HUDEP-2 (cell line): ENCODE measurements around the gene CLDN2.

ENCODE experiments used
- DNase-seq, 76 experiments: peaks; one replicate each; lab custom pipeline; 2025; ENCODE audit not compliant: unreplicated experiment in 76 of 76; lab: John Stamatoyannopoulos, UW

Gene CLDN2

GRCh38 chrX:106917830-106918500, 2.2 kb upstream of the CLDN2 start:
- peak in 20 of 76 experiments; percentile 0 to 50 (median 8) for DNase-seq

DNA sequence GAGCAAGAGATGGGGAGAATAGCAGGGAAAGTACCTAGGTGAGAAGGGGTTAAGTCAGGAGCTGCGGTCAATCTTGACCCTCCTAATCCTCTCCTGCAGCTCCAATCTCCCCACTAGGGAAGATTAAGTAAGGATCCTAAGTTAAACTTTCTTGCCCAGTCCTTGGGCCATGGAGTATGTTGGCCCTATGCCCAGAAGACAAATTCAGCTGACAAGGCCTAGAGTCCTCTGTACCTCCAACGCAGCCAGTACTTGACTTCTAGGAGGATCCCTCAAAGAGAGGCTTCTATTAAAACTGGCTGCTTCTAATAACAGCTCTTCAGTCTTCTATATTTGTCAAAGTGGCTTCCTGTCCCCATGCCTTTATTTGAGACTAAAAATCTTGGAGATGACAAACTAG, 1.4 kb downstream of the CLDN2 start:
- DNase-seq = no peak

GRCh38 chrX:106927023-106927422, 6.8 kb downstream of the CLDN2 start:
- no peak for DNase-seq

DNA sequence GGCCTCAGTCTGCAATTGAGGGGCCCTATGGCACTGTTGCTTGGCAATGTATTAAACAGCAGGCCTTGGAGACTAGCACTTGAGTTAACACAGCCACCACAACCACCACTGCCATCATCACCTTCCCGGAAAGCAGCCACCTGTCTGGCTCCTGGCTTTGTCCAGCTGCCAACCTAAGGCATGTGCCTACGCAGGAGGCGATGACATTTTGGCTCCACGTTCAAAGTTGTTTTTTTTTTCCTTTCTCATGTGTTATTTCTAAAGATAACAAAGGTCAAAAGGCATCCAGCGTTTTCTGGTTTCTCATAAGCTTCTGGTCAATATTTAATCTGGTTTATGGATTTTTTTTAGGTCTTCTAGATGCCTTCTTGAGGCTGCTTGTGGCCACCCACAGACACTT, 7.5 kb downstream of the CLDN2 start:
- no peak for DNase-seq

DNA sequence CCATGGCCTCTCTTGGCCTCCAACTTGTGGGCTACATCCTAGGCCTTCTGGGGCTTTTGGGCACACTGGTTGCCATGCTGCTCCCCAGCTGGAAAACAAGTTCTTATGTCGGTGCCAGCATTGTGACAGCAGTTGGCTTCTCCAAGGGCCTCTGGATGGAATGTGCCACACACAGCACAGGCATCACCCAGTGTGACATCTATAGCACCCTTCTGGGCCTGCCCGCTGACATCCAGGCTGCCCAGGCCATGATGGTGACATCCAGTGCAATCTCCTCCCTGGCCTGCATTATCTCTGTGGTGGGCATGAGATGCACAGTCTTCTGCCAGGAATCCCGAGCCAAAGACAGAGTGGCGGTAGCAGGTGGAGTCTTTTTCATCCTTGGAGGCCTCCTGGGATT, 8.0 kb downstream of the CLDN2 start:
- DNase-seq = no peak

- DNase-seq = no peak
Measured at GRCh38 chrX:106931831-106932491, 11.8 kb downstream of the CLDN2 start.

DNA sequence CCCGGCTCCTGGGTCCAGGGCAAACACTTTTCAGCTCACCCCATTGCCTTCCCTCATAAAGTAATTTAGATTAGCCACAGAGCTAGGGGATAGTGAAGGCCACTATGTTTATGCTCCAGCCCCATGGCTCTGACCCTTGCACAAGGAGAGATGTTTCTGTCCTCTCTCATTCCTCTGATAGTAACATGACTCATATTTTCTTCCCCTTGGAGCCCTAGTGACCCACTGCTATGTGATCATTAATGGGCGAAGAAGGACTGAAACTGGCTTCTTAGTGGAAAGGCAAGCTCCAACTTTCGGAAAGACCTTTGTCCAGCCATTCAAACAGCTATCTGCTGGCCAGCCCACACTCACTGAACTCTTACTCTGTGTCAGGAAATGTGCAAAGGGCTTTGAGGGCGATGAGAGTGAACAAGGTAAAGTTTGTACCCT, 12.3 kb downstream of the CLDN2 start:
- no peak for DNase-seq

DNA sequence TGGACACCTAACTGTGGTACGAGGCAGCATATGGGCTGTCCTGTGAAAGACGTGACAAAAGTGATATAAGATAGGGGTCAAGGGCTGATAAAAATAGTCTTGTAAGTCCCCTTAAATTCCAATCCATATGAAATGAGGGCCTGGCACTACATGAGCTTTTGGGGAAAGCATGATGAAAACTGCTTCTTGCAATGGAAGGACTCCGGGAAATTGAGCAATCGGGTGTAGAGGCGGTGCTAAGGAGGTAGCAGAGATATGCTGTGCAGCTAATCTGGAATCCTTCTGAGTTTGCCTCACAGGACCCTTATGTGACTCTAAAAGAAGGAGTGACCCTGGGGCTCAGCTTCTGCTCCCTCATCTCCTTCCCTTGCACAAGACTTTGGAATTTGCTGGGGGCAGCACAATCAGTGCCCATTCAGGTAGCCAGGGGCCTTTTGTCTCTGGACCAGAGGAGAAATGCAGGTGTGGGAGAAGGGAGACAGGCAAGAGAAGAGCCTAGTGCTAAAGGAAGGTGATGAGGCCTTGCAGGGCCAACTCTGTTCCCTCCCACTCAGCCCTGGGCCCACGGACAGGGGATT, 12.8 kb downstream of the CLDN2 start:
- DNase-seq = no peak

GRCh38 chrX:106933538-106933961, 13.3 kb downstream of the CLDN2 start:
- peak in 3 of 76 experiments; percentile 0 to 1 (median 1) for DNase-seq

GRCh38 chrX:106935175-106935574, 15.0 kb downstream of the CLDN2 start:
- no peak for DNase-seq

DNA sequence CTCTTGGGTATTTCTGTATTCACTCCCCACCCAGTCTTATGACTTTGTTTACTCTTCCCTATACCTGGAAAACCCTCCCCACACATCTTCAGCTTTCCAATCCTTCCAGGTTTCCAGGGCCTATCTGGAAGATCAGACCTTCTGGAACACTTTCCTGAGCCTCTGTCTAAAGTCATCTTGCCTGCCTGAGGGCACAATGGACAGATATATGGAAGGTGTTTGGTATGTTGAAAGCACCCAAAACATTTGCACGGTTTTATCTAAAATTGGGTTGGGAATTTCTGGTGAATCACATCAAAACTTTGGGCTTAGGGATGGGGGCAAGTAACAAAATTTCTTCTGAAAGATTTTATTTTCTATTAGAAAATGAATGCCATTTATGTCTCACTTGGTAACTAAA, 16.0 kb downstream of the CLDN2 start:
- DNase-seq = no peak

- no peak for DNase-seq
Measured at GRCh38 chrX:106939566-106939965, 19.4 kb downstream of the CLDN2 start.

GRCh38 chrX:106940068-106940467, 19.9 kb downstream of the CLDN2 start:
- no peak for DNase-seq

GRCh38 chrX:106946464-106946863, 26.3 kb downstream of the CLDN2 start:
- DNase-seq = no peak

GRCh38 chrX:106948641-106949040, 28.4 kb downstream of the CLDN2 start:
- DNase-seq = no peak

GRCh38 chrX:106949366-106949765, 29.2 kb downstream of the CLDN2 start:
- DNase-seq = no peak

GRCh38 chrX:106950381-106950780, 30.2 kb downstream of the CLDN2 start:
- DNase-seq = no peak

DNA sequence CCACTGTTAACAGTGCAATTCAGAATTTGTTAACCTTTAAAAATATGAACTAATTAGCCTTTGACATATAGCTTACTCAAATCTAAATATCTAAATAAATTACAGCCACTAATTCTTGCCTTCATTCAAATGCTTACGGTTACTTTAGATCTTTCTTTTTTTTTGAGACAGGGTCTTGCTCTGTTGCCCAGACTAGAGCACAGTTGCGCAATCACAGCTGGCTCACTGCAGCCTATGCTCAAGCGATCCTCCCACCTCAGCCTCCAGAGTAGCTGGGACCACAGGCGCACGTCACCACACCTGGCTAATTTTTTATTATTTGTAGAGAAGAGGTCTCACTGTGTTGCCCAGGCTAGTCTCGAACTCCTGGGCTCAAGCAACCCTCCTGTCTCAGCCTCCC, 31.0 kb downstream of the CLDN2 start:
- DNase-seq = no peak

DNA sequence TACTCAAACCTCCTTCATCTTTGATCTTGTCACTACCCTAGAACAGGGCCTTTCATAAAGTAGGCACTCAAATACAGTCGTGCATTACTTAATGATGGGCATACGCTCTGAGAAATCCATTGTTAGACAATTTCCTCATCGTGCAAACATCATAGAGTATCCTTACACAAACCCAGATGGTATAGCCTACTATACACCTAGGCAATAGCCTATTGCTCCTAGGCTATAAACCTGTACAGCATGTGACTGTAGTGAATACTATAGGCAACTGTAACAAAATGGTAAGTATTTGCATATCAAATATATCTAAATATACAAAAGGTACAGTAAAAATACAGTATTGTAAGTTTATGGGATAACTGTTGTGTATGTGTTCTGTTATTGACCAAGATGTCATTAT, 31.9 kb downstream of the CLDN2 start:
- DNase-seq = no peak

- DNase-seq = no peak
Measured at GRCh38 chrX:106952538-106952937, 32.3 kb downstream of the CLDN2 start.

DNA sequence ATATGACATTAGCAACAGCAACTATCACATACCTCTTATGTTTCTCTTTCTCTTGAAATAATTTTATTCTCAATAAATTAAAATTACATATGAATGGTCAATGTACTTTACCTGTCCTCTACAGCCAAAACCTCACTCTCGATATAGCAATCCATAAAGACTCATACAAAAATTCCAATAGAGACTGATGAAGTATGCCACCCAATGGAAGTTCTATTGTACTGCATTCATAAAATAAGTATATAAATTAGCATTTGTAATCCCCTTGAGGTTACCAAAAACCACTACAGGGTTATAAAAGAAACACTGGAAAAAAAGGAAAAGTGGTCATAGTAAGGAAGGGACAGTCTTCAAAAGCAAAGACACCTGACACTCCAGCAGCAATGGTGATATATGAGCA, 32.8 kb downstream of the CLDN2 start:
- no peak for DNase-seq

DNA sequence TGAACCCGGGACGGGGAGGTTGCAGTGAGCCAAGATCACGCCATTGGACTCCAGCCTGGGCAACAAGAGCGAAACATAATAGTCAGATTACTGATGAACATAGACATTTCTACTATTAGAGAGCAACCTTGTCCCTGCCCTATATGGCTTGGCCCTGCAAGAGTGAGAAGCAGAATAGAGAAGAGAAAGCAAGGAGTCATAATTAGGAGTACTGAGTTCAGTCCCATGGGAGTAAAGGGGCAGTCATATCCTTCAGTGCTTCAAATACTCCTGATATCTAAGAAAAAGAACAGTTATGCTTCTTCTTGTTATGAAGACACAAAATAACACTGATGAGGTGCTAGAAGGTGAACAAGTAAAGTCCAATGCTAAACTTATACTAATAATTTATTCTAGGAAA, 33.8 kb downstream of the CLDN2 start:
- no peak for DNase-seq
